ENCODE measurements around the gene CD101. TPM values are rescaled to one million over a fixed set of nuclear protein-coding genes. Genes with fewer than 3 reads are reported as not detected.

Gene CD101
- total and polyA plus RNA-seq, 2 experiments from 2014 or later = 1.2 to 1.3 TPM

GRCh38 chr1:117061986-117062415 is 60.4 kb downstream of the CD101 start (continued):
- TF ChIP-seq, protein P1, sequence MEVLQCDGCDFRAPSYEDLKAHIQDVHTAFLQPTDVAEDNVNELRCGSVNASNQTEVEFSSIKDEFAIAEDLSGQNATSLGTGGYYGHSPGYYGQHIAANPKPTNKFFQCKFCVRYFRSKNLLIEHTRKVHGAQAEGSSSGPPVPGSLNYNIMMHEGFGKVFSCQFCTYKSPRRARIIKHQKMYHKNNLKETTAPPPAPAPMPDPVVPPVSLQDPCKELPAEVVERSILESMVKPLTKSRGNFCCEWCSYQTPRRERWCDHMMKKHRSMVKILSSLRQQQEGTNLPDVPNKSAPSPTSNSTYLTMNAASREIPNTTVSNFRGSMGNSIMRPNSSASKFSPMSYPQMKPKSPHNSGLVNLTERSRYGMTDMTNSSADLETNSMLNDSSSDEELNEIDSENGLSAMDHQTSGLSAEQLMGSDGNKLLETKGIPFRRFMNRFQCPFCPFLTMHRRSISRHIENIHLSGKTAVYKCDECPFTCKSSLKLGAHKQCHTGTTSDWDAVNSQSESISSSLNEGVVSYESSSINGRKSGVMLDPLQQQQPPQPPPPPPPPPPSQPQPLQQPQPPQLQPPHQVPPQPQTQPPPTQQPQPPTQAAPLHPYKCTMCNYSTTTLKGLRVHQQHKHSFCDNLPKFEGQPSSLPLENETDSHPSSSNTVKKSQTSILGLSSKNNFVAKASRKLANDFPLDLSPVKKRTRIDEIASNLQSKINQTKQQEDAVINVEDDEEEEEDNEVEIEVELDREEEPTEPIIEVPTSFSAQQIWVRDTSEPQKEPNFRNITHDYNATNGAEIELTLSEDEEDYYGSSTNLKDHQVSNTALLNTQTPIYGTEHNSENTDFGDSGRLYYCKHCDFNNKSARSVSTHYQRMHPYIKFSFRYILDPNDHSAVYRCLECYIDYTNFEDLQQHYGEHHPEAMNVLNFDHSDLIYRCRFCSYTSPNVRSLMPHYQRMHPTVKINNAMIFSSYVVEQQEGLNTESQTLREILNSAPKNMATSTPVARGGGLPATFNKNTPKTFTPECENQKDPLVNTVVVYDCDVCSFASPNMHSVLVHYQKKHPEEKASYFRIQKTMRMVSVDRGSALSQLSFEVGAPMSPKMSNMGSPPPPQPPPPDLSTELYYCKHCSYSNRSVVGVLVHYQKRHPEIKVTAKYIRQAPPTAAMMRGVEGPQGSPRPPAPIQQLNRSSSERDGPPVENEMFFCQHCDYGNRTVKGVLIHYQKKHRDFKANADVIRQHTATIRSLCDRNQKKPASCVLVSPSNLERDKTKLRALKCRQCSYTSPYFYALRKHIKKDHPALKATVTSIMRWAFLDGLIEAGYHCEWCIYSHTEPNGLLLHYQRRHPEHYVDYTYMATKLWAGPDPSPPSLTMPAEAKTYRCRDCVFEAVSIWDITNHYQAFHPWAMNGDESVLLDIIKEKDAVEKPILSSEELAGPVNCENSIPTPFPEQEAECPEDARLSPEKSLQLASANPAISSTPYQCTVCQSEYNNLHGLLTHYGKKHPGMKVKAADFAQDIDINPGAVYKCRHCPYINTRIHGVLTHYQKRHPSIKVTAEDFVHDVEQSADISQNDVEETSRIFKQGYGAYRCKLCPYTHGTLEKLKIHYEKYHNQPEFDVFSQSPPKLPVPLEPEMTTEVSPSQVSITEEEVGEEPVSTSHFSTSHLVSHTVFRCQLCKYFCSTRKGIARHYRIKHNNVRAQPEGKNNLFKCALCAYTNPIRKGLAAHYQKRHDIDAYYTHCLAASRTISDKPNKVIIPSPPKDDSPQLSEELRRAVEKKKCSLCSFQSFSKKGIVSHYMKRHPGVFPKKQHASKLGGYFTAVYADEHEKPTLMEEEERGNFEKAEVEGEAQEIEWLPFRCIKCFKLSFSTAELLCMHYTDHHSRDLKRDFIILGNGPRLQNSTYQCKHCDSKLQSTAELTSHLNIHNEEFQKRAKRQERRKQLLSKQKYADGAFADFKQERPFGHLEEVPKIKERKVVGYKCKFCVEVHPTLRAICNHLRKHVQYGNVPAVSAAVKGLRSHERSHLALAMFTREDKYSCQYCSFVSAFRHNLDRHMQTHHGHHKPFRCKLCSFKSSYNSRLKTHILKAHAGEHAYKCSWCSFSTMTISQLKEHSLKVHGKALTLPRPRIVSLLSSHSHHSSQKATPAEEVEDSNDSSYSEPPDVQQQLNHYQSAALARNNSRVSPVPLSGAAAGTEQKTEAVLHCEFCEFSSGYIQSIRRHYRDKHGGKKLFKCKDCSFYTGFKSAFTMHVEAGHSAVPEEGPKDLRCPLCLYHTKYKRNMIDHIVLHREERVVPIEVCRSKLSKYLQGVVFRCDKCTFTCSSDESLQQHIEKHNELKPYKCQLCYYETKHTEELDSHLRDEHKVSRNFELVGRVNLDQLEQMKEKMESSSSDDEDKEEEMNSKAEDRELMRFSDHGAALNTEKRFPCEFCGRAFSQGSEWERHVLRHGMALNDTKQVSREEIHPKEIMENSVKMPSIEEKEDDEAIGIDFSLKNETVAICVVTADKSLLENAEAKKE (CRISPR knock-in tag; IDR thresholded peaks at IDR 0.05) = no peak

- H3K4me1 ChIP-seq (ENCODE audit: insufficient read depth) = 0 out of 2 replicates have a peak, but pooled peaks cover under 1% of the 10 kb centered on the region
- Mint-ChIP-seq H3K4me1 (peaks cover 1% of the 10 kb centered on the region; the same call in 2 of the 3 replicates), H3K27ac (no peak overlapping the region), H3K27me3 (ENCODE audit: insufficient read depth, low read depth, poor library complexity) (peaks cover 3% of the 10 kb centered on the region), H3K36me3 (ENCODE audit: low read depth) (peaks cover 47% of the 10 kb centered on the region), H3K4me3 (no peak overlapping the region), H3K9me3 (no peaks in the 10 kb centered on the region)
- H3K4me2 ChIP-seq = no peak overlapping the region
- no peak overlapping the region for H2AFZ ChIP-seq
- H3F3A ChIP-seq (replicated peaks; ENCODE audit: low read depth) = no peaks in the 10 kb centered on the region
- ATAC-seq (no peak), DNase-seq (ENCODE audit: low spot score) (no peak)
- no peaks in the 10 kb centered on the region for H3K9me2 ChIP-seq (ENCODE audit: insufficient read depth)
- no peaks in the 10 kb centered on the region for H3K27me3 ChIP-seq (ENCODE audit: insufficient read depth)
- H3K27ac ChIP-seq (ENCODE audit: low read depth) = no peak overlapping the region
- no peak overlapping the region for H3K4me3 ChIP-seq
- H3K79me2 ChIP-seq (replicated peaks; ENCODE audit: insufficient read depth) = peaks cover 49% of the 10 kb centered on the region
- peaks cover 16% of the 10 kb centered on the region; the same call in 1 of the 2 replicates for H4K20me1 ChIP-seq (replicated peaks; ENCODE audit: insufficient read depth)
- peaks cover 21% of the 10 kb centered on the region for H3K36me3 ChIP-seq (ENCODE audit: insufficient read depth)
- TF ChIP-seq, protein P1 (CRISPR knock-in tag; IDR thresholded peaks at IDR 0.05) = no peak
- no peak for TF ChIP-seq JUNB (IDR thresholded peaks at IDR 0.05; ENCODE audit: unreplicated experiment)
- no peak for TF ChIP-seq STAT1 (IDR thresholded peaks at IDR 0.05; ENCODE audit: unreplicated experiment)
- TF ChIP-seq REST (IDR thresholded peaks at IDR 0.05; ENCODE audit: unreplicated experiment) = no peak
- TF ChIP-seq ZNF331 (CRISPR knock-in tag; IDR thresholded peaks at IDR 0.05; ENCODE audit: low read depth) = no peak
These were observed 64.8 kb downstream of the CD101 start for GRCh38 chr1:117066367-117066766.

Data from GM23338 (cell line).